ENCODE results near the gene UBXN6.

Gene UBXN6

DNA sequence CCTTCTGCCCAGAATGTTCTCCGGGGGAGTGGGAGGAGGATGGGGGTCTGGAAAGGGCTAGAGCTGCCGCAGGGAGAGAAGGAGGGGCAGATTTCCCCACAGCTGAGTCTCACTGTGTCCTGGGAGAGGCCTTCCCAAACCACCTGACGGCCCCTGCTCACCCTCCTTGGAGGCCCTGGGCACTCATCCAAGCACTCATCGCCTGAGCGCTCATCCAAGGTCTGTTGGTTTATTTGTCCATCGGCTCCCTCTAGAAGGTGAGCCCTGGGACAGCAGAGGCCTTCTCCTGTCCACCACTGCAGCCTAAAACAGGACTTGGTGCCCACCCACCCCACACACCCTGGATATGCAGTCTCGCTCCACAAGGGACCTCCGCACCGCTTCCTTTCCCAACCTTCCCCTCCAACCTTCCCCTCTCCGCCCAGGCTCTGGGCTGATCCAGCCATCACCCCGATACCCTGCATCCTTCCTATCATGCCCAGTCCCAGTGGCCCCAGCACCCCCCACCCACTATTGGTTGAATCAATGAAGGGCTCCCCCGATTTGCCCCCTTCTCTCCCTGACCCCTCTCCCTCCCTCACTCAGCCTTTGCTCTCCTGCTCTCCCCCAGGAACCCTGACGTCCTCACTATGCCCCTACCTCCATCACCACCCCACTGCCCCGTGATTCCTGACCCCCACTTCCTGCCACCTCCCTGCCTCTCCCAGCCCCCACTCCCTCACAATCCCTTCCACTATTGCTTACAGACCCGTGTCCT, 1.7 kb downstream of the UBXN6 start:
- no peak for DNase-seq

DNA sequence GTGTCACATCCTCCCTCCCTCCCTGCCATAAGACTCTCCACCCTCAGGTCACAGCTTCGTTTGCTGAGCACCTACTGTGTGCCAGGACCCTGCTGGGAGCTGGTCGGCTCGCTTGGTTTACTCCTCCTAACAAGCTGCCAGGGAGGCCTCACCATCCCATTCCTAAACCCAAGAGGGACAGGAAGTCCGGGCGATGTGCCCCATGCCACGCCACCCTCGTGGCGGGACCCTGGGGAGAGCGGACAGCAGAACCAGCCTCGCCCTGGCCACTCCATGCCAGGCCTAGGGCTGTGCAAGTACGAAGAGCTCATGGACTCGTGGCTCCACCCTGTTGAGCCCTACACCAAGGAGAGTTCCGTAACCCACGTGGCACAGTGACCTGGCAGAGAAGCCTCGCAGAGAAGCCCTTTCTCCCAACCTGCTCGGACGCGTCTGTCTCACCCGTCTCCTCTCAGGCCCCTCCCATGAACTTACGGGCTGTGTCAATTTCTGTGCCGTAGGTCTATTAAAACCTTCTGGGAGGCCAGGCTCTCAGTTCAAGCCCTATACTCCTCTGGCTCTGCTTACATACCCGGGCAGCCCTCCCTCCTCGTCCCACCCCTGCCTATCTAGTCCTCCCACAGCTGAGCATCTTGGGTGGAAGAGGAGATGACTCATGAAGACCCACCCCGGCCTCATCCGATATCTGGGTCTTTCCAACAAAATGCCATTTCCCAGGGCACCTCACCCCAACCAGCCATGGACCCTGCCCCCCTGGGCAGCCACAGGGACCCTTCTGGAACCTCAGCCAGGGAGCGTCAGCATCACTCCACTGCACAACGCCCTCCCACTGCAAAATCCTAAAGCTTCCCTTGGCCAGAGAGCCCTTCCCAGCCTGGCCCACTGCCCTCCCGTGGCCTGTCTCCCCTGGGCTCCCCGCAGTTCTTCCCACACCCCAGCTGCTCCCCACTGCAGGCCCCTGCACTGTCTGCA, 2.6 kb downstream of the UBXN6 start:
- DNase-seq, result no peak

- DNase-seq, result no peak
These were observed 4.1 kb downstream of the UBXN6 start for GRCh38 chr19:4453232-4454179.

GRCh38 chr19:4452230-4452990, 5.2 kb downstream of the UBXN6 start:
- DNase-seq, result no peak

- DNase-seq, result no peak
These were observed 8.0 kb downstream of the UBXN6 start for GRCh38 chr19:4449639-4450028.

DNA sequence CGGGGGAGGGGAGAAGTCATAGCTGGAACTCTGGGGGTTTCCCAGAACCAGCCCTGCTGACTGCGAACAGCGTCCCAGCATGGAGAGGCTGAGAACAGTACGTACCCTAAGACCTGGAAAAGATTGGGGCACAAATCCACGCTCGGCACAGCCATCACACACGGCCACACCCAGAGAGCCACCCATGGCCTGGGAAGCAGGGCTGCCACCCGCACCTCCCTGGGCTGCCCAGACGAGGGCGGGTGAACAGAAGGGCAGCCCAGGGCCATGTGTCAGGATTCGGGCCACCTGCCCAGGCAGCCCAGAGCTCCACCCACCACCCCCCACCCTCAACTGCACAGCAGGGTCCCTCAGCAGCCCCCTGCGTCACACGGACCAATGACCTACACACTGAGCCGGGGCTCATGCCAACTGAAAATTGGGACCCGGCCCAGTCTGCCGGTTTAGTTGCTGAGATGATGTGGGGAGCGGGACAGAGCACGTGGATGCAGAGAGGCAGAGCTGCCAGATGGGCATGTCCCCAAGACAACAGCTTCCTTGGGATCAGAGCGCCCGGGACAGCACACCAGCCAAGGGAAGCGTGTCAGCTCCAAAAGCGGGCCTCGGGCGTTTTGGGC, 8.5 kb downstream of the UBXN6 start:
- peak; percentile 85 for DNase-seq

- no peak for DNase-seq
These were observed 9.2 kb downstream of the UBXN6 start for GRCh38 chr19:4448147-4448985.

DNA sequence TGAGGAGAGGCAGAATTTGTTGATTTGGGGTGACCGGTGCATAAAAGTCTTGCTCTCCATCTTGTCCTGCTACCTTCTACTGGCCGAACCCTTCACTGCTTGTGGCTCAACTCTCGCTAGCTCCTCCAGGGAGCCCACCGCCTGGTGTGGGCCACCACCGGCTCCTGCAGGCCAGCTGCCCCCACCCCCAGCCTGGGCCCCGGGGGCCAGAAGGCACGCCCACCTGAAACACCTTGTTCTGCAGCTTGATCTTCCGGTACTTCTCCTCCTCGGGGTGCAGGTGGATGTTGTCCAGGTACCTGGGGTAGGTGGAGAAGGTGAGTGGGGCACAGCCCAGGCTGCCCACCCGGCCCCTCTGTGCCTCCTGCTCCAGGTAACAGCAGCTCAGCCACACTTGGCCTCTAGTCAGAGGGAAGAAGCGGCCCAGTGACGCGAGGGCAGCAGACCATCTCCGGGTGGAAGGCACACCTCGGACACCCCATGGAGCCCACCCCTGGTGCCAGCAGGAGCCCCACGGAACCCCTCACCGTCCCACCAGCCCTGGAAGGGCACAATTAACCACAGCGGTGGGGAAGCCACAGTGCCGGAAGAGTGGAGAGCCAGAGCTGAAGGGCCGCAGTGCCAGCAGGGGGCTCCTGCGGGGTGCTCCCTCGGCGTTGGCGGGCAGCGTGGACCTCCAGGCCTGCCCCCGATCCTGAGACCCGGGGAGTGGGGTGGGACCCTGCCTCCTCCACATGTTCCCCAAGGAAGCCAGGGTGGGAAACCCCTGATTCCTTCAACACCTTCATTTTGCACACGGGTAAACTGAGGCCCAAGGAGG, 10.1 kb downstream of the UBXN6 start:
- DNase-seq, result no peak

GRCh38 chr19:4446704-4447200, 10.8 kb downstream of the UBXN6 start:
- no peak for DNase-seq

DNA sequence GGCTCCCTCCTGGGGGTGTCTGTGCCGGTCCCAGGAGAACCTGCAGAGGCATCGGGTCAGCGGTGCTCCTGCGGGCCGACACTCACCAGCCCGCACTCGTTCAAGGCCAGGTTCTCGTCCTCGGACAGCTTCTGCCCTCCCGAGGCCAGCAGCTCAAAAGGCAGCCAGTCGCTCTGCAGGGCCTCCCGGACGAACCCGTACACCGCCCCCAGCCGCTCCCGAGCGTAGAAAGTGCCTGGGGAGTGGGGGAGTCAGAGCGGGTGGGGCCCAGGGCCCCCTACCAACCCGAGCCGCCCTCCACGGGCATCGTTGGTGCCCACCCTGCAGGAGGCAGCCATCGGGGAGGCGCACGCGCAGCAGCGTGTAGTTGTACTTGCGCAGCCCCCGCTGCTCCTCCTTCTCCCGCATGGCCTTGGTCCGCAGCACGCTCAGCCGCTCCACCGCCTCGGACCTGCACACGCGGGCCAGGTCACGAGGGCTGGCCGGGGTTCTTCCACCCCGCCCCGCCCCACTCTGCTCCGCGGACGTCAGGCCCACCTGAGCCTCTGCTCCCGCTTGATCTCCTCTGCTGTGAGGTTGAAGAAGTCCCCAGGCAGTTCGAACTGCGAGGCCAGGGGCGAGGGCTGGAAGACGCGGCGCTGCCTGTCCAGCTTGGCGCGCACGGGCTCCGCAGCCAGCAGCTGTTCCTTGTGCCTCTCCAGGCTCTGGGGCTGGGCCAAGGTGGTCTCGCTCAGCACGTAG, 11.5 kb downstream of the UBXN6 start:
- no peak for DNase-seq

DNA sequence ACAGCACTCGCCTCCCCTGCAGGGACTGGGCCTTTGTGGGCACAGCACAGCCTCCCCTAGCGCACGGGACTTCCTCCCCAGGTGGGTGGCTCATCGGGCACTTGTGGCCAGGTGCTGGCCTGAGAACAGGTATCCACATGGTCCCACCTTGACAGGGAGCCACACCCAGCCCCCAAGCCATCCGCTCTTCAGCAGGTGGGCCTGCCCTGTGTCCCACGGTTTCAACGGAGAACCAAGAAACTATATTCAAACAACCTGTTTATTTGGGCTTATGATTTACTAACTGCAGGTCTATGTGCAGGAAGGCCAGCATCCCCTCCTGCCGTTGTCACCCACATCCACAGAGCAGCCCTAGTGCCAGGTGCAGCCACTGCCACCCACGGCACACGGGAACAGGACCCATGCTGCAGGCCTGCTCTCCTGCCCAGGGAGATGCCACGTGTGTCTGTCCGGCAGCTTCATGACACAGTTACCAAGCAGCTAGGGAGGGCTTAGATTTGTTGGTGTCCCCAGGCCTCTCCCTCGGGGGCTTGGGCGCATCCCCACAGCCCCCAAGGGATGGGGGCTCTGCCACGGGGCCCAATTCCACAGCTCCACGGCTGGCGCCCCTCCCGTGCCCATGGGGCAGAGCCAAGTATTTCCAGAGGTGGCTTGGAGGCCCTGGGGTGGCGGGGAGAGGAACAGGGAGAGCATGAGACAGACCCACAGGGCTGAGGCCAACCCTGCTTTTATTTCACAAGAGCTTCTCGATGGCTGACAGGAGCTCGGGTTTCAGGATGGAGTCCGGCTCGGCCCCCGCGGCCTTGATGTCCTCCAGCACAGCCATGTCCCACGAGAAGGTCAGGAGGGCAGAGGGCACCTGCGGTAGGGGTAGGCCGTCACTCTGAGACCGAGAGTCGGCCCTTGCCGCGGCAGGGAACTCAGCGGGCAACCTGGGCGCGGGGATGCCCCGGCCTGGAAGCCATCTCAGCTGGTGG, 12.5 kb downstream of the UBXN6 start:
- DNase-seq, result no peak

DNA sequence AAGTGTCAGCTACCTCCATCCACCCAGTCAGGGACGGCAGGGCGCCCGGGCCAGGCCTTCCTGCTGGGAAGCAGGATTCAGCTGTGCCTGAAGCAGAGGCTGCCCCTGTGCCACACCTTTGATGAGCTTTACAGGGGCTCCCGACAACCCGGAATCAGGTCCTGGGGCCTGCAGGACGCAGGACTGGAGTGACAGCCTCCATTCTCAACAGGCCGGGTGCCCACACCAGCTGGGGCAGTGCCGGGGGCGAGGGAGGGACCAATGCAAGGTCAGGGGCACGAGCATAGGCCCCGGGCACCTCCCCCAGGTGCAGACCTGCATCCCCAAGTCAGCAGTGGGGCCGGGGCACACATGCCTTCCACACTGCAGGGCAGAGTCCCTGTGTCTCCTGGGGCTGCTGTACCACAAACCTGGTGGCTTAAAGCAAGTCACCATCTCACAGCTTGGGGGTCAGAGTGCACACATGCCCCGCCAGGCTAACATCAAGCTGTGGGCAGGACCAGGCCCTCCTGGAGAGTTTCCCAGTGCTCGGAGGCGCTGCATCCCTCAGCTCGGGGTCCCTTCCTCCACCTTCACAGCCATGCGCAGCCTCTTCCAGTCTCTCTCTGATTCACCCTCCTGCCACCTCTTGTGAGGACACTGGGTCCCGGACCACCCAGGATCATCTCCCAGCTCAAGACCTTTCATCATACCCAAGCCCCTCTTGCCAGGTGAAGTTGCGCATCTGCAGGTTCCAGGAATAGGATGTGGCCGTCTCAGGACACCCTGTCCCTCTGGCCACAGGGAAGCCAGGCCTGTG, 13.4 kb downstream of the UBXN6 start:
- no peak for DNase-seq

- no peak for DNase-seq
These were observed 14.4 kb downstream of the UBXN6 start for GRCh38 chr19:4443188-4443587.

DNA sequence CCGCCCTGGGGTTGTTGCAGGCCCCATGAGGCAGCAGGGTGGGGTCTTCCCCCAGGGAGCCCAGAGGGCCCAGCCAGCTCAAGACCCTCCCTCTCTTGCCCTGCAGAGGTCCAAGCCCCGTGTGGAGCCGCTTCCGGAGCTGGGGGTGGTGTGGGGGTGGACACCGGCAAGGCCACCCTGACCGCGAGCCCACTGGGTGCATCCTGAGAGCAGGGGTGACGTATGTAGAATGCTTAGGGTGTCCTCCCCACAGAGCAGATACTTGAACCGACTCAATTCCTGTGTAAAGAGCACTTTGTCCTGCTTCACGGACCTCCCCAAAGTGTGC, 14.8 kb downstream of the UBXN6 start:
- DNase-seq, result no peak

DNA sequence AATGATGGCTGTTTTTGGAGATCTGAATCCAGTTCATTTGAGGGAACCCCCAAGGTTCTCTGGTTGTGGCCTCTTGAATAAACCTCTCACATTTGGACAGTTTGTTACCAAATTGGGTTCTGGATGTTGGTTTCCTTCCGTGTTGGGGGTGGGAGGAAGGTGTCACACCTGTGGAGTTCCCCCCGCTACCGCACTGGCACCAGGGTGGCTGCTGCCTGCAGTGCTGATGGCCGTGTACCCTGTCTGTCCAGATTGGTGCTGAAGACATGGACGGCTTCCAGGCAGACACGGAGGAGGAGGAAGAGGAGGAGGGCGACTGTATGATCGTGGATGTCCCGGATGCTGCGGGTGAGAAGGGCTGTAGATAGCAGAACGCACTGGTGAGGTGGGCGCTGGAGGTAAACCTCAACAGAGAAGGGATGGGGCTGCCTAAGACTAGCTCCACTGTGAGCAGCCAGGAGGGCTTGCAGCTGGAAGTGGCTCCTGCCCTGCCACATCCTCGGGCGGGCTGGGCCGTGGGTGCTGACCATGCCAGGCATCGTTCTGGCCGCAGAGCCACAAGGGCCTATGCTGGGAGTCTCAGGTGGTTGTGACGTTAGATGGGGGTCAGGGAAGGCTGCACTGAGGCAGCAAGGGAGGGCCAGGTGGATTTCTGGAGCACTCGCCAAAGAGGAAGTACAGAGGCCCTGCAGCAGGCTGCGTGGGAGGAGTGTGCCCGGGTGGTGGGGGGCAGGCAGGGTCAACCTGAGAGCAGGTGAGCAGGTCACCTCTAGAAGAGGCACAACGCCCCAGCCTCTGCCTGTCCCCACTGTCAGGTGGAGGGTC, 15.4 kb downstream of the UBXN6 start:
- DNase-seq, result no peak

DNA sequence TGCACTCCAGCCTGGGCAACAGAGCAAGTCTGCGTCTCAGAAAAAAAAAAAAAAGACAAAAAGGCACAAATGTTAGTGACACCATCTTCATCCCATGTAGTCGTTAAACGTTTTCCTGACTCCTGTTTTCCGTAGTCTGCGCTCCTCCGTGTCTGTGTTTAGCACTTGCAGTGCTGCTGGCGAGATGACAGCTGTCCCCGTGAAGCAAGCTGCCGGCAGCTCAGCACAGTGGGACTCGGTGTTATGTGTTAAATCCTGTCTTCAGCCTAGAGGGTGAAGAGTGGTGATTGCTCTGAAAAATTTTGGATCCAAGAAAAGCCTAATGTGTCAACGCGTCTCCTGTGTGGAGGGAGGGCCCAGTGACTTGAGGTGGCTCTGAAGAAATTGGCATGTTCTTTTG, 18.4 kb downstream of the UBXN6 start:
- DNase-seq, result no peak
